ENCODE measurements around the gene CCDC197. TPM values are rescaled to one million over a fixed set of nuclear protein-coding genes. Genes with fewer than 3 reads are reported as not detected.

Gene CCDC197
- total RNA-seq, 1 experiment from 2014 or later: not detected

GRCh38 chr14:93980456-93981201, 16.5 kb upstream of the CCDC197 start:
- H3K27me3 Mint-ChIP-seq (ENCODE audit: low read depth): peaks cover 2% of the 10 kb centered on the region; the same call in 1 of the 2 replicates

More at GRCh38 chr14:93980456-93981201, 16.5 kb upstream of the CCDC197 start:
- H3K4me2 ChIP-seq (ENCODE audit: insufficient read depth, insufficient read length, low read length): no peak overlapping the region
- H2AFZ ChIP-seq (ENCODE audit: low read length): no peak overlapping the region
- no peak overlapping the region for H2BK5ac ChIP-seq (ENCODE audit: insufficient read length, low read length)
- no peak overlapping the region for H3K56ac ChIP-seq (ENCODE audit: insufficient read length, low read depth, low read length)
- H3K18ac ChIP-seq (ENCODE audit: insufficient read length, low read depth, low read length): no peak overlapping the region
- no peaks in the 10 kb centered on the region for H4K20me1 ChIP-seq (ENCODE audit: control insufficient read depth, insufficient read depth, insufficient read length)
- no peak overlapping the region for H3K14ac ChIP-seq (ENCODE audit: insufficient read depth, low read length)
- Mint-ChIP-seq H3K9me3 (no peaks in the 10 kb centered on the region; a peak in 1 of 5 replicates), H3K4me1 (peaks cover 24 to 47% of the 10 kb centered on the region in 2 experiments), H3K27ac (no peak overlapping the region), H3K4me3 (no peak overlapping the region), H3K36me3 (ENCODE audit: insufficient read depth in 1 of 3, low read depth in 3 of 3) (no peaks in the 10 kb centered on the region)
- H3K4me1 ChIP-seq (ENCODE audit: insufficient read depth, low read length): no peaks in the 10 kb centered on the region; the same call in 1 of the 2 replicates
- H2BK12ac ChIP-seq (ENCODE audit: insufficient read length, low read depth, low read length): no peak overlapping the region
- no peaks in the 10 kb centered on the region for H3K27me3 ChIP-seq (ENCODE audit: insufficient read depth, low read length)
- DNase-seq: no peak
- H3K23ac ChIP-seq (ENCODE audit: insufficient read length, low read depth, low read length): no peak overlapping the region
- H3K23me2 ChIP-seq (ENCODE audit: insufficient read length, low read depth, low read length, poor library complexity, severe bottlenecking): no peaks in the 10 kb centered on the region
- no peak overlapping the region for H3K9ac ChIP-seq (ENCODE audit: extremely low read depth, insufficient read length, low read length)
- no peak overlapping the region for H3T11ph ChIP-seq (ENCODE audit: low read length)
- H3K4ac ChIP-seq (ENCODE audit: low read depth, low read length): no peak overlapping the region
- no peak overlapping the region for H2BK20ac ChIP-seq (ENCODE audit: low read depth, low read length, poor library complexity, severe bottlenecking)
- H2AK5ac ChIP-seq (ENCODE audit: insufficient read length, low read length): no peak overlapping the region
- WGBS (ENCODE audit: extremely low coverage, insufficient read length, low lambda C conversion rate): no CpG with 5 or more reads among the region's 11 CpGs
- TF ChIP-seq CTCF (conservative IDR thresholded peaks at IDR 0.05): no peak
- no peak overlapping the region for H2BK15ac ChIP-seq (ENCODE audit: low read depth, low read length)
- no peaks in the 10 kb centered on the region for H3K9me3 ChIP-seq (ENCODE audit: control insufficient read depth, low read depth, low read length)
- H3K27ac ChIP-seq (ENCODE audit: insufficient read length, low read depth, low read length): no peak overlapping the region
- no peak overlapping the region for H4K5ac ChIP-seq (ENCODE audit: insufficient read length, low read depth, low read length)
- H4K91ac ChIP-seq (ENCODE audit: insufficient read length, low read depth, low read length): no peak overlapping the region
- no peaks in the 10 kb centered on the region for H3K79me2 ChIP-seq (ENCODE audit: insufficient read depth, low read length)
- no peaks in the 10 kb centered on the region for H3K79me1 ChIP-seq (ENCODE audit: insufficient read depth, low read depth, low read length, poor library complexity, severe bottlenecking)
- no peak overlapping the region for H4K8ac ChIP-seq (replicated peaks; ENCODE audit: insufficient read length, low read depth, low read length)
- H2BK120ac ChIP-seq (ENCODE audit: low read depth, low read length, poor library complexity, severe bottlenecking): no peak overlapping the region

All from H9 (cell line).